ENCODE measurements around the gene MEGF10. TPM values are rescaled to one million over a fixed set of nuclear protein-coding genes. Genes with fewer than 3 reads are reported as not detected.

Gene MEGF10
- total RNA-seq, 1 donor from 2014 or later, result not detected

DNA sequence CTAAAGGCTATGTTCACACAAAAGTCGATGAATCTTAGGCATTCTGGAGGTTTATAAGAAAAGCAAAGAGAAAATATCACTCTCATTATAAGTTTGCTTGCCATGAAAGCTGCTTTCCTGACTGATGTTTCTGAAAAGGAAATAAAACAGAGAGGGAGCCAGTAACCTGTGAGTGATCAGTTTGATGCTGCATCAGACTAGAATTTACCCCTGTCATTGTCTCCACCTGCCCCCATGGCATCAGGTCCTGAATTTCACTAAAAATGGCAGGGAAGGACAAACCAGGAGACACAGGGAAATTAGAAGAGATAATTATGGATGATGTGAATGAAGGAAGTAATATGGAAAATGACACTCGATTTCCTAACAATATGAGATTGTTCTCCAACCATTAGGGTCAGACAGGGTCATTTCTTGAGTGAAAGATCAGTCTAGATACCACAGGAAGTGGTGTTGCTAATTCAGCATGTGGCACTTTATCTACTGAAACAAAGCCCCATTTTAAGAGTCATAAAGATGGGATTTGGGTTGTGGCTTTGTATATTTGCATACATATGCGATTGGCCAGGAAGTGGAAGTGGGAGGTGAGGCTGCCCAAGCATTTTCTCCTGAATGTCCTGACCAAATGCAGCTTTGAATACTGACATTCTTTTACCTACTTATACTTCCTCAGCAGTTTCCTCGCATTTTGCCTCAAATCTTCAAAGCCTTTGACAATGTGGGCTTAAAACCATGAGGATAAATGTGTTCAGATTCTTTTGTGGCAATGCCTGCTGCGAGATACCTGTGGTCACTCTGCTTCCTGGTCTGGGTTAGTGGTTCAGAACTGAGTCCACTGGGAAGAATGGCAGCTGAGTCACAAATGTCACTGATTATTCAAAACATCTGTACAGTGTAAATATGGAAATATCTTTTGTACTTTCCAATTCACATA is 29.7 kb downstream of the MEGF10 start:
- peaks cover 15% of the 10 kb centered on the region for H3K27me3 Mint-ChIP-seq (ENCODE audit: low read depth)
- no peaks in the 10 kb centered on the region for H3K9me3 Mint-ChIP-seq
- no peak overlapping the region for H3K27ac Mint-ChIP-seq
- H3K36me3 Mint-ChIP-seq (ENCODE audit: low read depth), result no peaks in the 10 kb centered on the region
- DNase-seq (ENCODE audit: low spot score), result no peak
- peaks cover 14% of the 10 kb centered on the region for H3K4me1 Mint-ChIP-seq (ENCODE audit: low read depth)
- intact Hi-C loops (cut with micrococcal nuclease), result loop anchor here (1.0 kb wide), 1 partner anchor 542 kb away; no protein-coding TSS in a partner anchor
- H3K4me3 Mint-ChIP-seq (ENCODE audit: low read depth), result no peak overlapping the region

DNA sequence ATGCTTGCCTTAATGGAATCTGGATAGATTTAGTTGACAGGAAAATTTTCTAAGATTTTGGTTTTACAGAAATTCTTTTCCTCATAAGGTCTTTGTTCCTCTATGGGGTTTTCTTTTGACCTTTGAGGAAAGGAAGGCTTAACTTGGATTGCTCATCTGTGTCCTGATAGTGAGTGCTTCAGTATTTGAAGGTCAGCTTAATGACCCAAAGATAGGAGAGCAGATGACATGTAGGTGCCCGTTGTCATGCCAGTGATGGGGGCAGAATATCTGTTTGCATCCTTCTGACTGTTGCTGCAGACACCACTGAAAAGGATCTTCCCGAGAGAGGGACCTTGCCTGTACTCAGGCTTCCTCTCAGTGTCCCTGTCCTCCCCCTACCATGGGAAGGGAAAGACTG is 30.9 kb downstream of the MEGF10 start:
- H3K4me1 Mint-ChIP-seq (ENCODE audit: low read depth), result peaks cover 14% of the 10 kb centered on the region
- no peaks in the 10 kb centered on the region for H3K9me3 Mint-ChIP-seq
- H3K4me3 Mint-ChIP-seq (ENCODE audit: low read depth), result no peak overlapping the region
- H3K27ac Mint-ChIP-seq, result no peak overlapping the region
- no peaks in the 10 kb centered on the region for H3K36me3 Mint-ChIP-seq (ENCODE audit: low read depth)
- intact Hi-C loops (cut with micrococcal nuclease), result no loop called here
- DNase-seq (ENCODE audit: low spot score), result no peak
- H3K27me3 Mint-ChIP-seq (ENCODE audit: low read depth), result peaks cover 12% of the 10 kb centered on the region

DNA sequence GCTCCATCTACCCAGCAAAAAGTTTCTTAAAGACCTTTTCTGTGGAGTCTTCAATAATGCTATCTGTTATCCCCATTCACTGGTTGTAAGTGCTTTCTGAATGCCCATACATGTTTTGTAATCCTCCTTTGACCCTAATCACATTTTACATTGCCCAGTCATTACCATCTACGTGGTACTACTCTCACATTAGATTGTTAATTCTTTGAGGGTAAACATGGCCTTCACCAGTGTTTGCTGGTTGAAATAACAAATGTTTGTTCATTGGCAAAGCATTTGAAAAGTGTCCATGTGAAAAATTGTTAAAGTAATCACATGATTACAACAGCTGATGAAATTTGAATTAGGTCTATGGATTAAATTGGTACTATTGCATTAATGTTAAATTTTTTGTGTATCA is 31.8 kb downstream of the MEGF10 start:
- H3K27ac Mint-ChIP-seq, result no peak overlapping the region
- H3K27me3 Mint-ChIP-seq (ENCODE audit: low read depth), result peaks cover 7% of the 10 kb centered on the region
- intact Hi-C loops (cut with micrococcal nuclease), result no loop called here
- DNase-seq (ENCODE audit: low spot score), result no peak
- no peak overlapping the region for H3K4me3 Mint-ChIP-seq (ENCODE audit: low read depth)
- peaks cover 14% of the 10 kb centered on the region for H3K4me1 Mint-ChIP-seq (ENCODE audit: low read depth)
- no peaks in the 10 kb centered on the region for H3K9me3 Mint-ChIP-seq
- no peaks in the 10 kb centered on the region for H3K36me3 Mint-ChIP-seq (ENCODE audit: low read depth)

DNA sequence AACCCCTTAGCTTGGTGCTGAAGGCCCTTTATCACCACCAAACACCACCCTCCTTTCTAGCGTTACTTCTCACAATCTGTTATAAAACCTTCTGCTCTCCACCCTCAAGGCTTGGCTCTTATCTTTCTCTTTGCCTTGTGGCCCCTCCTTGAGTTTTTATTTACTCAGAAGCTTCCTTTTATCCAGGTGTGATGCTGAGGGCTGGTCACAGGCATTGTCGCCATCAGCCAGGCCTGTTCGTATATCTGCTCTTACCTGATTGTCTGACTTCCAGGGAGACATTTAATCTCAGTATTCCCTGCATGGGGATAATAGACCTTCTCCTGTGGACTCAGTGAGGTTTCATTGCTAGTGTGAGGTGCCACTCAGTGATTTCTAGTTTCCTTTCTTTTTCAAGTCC is 34.2 kb downstream of the MEGF10 start:
- intact Hi-C loops (cut with micrococcal nuclease), result no loop called here
- no peaks in the 10 kb centered on the region for H3K9me3 Mint-ChIP-seq
- no peak for DNase-seq (ENCODE audit: low spot score)
- peaks cover 7% of the 10 kb centered on the region for H3K27me3 Mint-ChIP-seq (ENCODE audit: low read depth)
- no peak overlapping the region for H3K27ac Mint-ChIP-seq
- peaks cover 14% of the 10 kb centered on the region for H3K4me1 Mint-ChIP-seq (ENCODE audit: low read depth)
- H3K4me3 Mint-ChIP-seq (ENCODE audit: low read depth), result no peak overlapping the region
- no peaks in the 10 kb centered on the region for H3K36me3 Mint-ChIP-seq (ENCODE audit: low read depth)

DNA sequence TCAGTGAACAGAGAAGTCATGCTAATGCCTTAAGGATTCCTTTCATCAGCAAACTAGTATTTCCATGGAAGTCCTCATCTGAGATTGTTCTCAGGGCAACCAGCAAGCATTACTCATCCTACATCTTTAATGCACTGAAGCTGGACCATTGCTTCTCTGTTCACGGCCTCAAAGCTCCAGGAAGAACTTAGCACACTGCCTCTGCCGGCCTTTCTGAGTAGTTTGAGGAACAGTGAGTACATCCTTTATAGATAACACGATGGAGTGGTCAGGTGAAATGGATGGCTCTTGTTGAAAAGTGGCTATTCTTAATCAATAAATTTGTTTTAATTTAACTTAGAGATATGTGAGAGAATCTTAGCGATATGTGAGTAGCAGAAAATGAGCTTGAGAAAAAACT is 35.8 kb downstream of the MEGF10 start:
- Mint-ChIP-seq H3K9me3 (no peaks in the 10 kb centered on the region), H3K27ac (no peak overlapping the region), H3K4me1 (ENCODE audit: low read depth) (peaks cover 4% of the 10 kb centered on the region), H3K27me3 (ENCODE audit: low read depth) (peaks cover 20% of the 10 kb centered on the region), H3K36me3 (ENCODE audit: low read depth) (no peaks in the 10 kb centered on the region), H3K4me3 (ENCODE audit: low read depth) (no peak overlapping the region)
- intact Hi-C loops (cut with micrococcal nuclease), result no loop called here
- DNase-seq (ENCODE audit: low spot score), result no peak

DNA sequence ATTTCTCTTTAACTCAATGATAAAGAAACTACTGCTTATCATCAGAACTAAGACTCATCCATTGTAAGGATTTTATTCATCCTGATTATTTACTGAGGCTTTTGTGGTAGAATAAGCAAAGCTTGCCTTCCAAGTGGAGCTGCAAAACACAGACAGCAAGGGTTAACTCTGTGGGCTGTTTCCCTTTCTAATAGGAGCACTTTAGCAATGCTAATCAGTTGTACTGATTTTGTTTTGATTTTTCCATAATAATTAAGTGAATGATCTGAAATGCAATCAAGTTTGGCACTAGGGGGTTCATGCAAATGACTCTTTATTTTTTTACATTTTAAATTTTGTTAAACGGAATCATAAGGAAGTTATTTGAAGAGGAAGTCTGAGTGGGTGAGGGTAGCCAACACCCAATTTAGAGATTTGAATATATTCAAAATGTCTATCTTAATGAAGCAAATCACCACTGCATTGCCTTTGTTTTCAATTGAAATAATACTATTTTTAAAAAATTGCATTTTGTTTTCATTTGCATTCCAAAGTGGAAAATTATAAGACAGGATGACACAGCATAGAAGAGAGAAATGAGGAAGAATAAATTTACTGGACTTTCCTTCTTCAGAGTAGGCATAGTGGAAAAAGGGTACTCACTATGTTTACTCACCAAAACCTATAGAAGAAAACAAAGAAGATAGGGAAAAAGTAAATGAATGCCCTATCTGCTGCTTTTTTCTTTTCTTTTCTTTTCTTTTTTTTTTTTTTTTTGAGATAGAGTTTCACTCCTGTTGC is 36.6 kb downstream of the MEGF10 start:
- intact Hi-C loops (cut with micrococcal nuclease), result no loop called here
- H3K4me3 Mint-ChIP-seq (ENCODE audit: low read depth), result no peak overlapping the region
- H3K27me3 Mint-ChIP-seq (ENCODE audit: low read depth), result peaks cover 22% of the 10 kb centered on the region
- H3K27ac Mint-ChIP-seq, result no peak overlapping the region
- no peaks in the 10 kb centered on the region for H3K9me3 Mint-ChIP-seq
- DNase-seq (ENCODE audit: low spot score), result no peak
- H3K4me1 Mint-ChIP-seq (ENCODE audit: low read depth), result no peaks in the 10 kb centered on the region
- H3K36me3 Mint-ChIP-seq (ENCODE audit: low read depth), result no peaks in the 10 kb centered on the region

DNA sequence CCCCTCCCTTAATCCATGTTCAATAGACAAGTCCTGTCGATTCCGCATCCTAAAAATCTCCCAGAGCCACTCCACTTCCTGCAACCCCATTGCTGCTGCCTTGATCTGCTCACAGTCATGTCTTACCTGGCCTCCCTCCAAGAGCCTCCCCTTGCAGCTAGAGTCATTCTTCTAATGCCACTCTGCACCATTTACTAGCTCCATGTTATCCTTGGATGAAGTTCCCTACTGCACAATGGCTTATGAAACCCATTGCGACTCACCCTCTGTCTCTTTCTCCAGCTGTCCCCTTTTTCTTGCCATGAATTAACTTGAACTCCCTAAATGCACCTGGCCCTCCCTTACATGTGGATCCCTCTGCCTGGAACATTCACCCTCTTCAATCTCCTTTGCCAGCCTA is 39.5 kb downstream of the MEGF10 start:
- no peak overlapping the region for H3K27ac Mint-ChIP-seq
- no peaks in the 10 kb centered on the region for H3K36me3 Mint-ChIP-seq (ENCODE audit: low read depth)
- H3K27me3 Mint-ChIP-seq (ENCODE audit: low read depth), result peaks cover 27% of the 10 kb centered on the region
- no peaks in the 10 kb centered on the region for H3K9me3 Mint-ChIP-seq
- DNase-seq (ENCODE audit: low spot score), result no peak
- H3K4me3 Mint-ChIP-seq (ENCODE audit: low read depth), result no peak overlapping the region
- intact Hi-C loops (cut with micrococcal nuclease), result no loop called here
- H3K4me1 Mint-ChIP-seq (ENCODE audit: low read depth), result no peaks in the 10 kb centered on the region

DNA sequence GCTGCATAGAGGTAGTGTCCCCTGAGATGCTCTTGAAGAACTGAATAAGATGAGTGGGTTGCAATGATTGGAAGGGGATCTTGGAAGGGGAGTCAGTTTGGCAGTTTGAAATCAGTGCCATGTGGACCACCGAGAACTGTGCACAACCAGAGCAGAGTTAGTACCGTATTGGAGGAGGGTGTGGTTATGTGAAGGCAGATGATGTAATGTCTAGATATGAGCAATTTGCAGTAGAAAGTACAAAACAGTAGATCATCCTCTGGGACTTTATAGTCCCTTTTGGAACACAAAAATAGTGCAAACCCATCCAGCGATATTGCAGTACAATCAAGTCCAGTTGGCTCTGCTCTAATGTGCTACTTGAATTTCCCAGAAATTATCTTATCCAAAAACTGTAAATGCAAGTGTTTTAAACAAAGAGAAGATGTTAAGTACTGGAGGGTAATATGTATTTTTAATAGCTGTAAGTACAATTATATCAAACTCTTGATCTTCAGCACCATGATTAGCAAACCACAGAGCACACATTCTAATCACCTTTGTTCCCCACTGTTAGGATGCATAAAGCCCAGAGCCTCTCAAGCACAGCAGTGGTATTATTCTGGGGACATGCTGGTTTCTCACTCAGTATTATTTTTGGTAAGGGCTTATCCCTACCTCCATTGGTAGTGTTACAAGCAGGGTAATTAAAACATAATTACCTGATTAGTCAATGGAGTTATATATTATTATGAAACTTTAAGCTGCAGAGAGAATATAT is 41.5 kb downstream of the MEGF10 start:
- no peaks in the 10 kb centered on the region for H3K9me3 Mint-ChIP-seq
- no peak overlapping the region for H3K4me3 Mint-ChIP-seq (ENCODE audit: low read depth)
- intact Hi-C loops (cut with micrococcal nuclease), result no loop called here
- no peak overlapping the region for H3K27ac Mint-ChIP-seq
- H3K27me3 Mint-ChIP-seq (ENCODE audit: low read depth), result peaks cover 34% of the 10 kb centered on the region
- no peaks in the 10 kb centered on the region for H3K36me3 Mint-ChIP-seq (ENCODE audit: low read depth)
- no peaks in the 10 kb centered on the region for H3K4me1 Mint-ChIP-seq (ENCODE audit: low read depth)
- no peak for DNase-seq (ENCODE audit: low spot score)

DNA sequence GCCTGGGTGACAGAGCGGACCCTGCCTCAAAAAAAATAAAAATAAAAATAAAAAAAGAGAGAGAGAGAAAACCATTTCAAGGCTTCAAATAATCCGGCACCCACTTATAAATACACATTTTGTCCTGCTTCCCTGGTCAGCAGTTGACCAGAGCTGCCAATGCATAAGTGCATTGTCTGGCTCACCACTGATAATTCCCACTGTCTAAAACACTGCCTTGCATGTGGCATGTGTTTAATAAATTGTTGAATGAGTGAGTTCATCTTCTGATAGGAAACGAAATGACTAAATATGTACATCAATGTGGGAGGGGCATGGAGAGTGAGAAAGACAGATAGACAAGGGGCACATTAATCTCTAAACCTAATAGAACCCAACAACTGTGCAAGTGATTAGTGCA is 42.9 kb downstream of the MEGF10 start:
- no peaks in the 10 kb centered on the region for H3K9me3 Mint-ChIP-seq
- no peaks in the 10 kb centered on the region for H3K4me1 Mint-ChIP-seq (ENCODE audit: low read depth)
- peaks cover 36% of the 10 kb centered on the region for H3K27me3 Mint-ChIP-seq (ENCODE audit: low read depth)
- no peak for DNase-seq (ENCODE audit: low spot score)
- H3K36me3 Mint-ChIP-seq (ENCODE audit: low read depth), result no peaks in the 10 kb centered on the region
- no peak overlapping the region for H3K4me3 Mint-ChIP-seq (ENCODE audit: low read depth)
- intact Hi-C loops (cut with micrococcal nuclease), result no loop called here
- H3K27ac Mint-ChIP-seq, result no peak overlapping the region

DNA sequence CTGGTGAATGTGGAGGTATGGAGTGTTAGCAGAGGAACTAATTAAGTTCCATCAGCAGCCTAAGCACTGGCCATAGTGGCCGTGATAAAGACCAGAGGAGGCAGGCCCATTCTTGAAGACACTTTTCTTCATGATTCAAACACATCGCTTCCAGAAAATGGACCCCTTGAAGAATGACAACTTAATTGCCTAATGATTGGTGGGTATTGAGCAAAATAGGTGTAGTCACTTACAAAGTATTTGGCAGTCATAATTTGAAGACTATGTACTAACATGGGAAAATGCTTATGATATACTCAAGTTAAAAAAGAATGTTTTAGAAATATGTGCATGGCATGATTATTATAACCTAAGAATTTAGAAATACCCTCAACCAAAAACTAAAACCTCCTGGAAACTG is 44.8 kb downstream of the MEGF10 start:
- intact Hi-C loops (cut with micrococcal nuclease), result no loop called here
- Mint-ChIP-seq H3K4me3 (ENCODE audit: low read depth) (no peak overlapping the region), H3K4me1 (ENCODE audit: low read depth) (no peaks in the 10 kb centered on the region), H3K27ac (no peak overlapping the region), H3K27me3 (ENCODE audit: low read depth) (peaks cover 36% of the 10 kb centered on the region), H3K9me3 (no peaks in the 10 kb centered on the region), H3K36me3 (ENCODE audit: low read depth) (no peaks in the 10 kb centered on the region)
- no peak for DNase-seq (ENCODE audit: low spot score)

DNA sequence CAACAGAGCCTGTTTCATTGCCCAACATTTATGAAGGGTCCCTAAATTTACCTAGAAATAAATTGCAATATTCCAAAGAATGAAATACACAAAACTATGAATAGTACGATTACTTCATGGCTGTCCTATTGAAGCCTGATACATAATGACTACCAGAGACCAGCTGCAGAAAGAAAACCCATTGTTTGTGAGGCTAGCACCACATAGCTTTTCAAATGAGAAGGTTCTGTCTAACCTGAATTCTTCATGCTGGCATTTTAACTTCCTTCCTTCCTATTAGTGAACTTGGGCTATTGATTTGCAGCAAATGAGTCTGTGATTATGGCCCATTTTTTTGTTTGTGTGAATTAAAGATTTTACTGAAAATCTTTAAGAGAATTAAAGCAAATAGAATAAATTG is 47.3 kb downstream of the MEGF10 start:
- Mint-ChIP-seq H3K4me3 (ENCODE audit: low read depth) (no peak overlapping the region), H3K9me3 (no peaks in the 10 kb centered on the region), H3K27ac (no peak overlapping the region), H3K36me3 (ENCODE audit: low read depth) (no peaks in the 10 kb centered on the region), H3K4me1 (ENCODE audit: low read depth) (no peaks in the 10 kb centered on the region), H3K27me3 (ENCODE audit: low read depth) (peaks cover 23% of the 10 kb centered on the region)
- intact Hi-C loops (cut with micrococcal nuclease), result no loop called here
- DNase-seq (ENCODE audit: low spot score), result no peak

DNA sequence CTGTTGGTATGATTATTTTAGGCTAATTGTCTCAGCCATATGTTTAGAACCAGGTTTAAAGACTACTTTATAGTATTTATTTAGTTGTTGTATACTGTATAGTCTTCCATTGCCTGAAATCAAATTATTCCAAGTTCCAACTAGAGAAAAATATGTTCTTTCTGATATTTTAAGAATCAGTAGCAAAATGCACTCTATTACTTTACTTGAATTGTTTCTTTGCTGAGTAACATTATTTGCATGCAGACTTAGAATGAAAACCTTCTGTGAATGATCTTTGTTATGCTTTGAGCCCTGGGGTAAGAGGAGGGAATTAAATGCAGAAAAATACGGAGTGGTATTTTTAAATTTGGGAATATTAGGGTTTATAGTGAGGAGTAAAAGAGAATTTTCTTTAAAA is 47.9 kb downstream of the MEGF10 start:
- intact Hi-C loops (cut with micrococcal nuclease), result no loop called here
- H3K27me3 Mint-ChIP-seq (ENCODE audit: low read depth), result peaks cover 21% of the 10 kb centered on the region
- H3K4me3 Mint-ChIP-seq (ENCODE audit: low read depth), result no peak overlapping the region
- no peaks in the 10 kb centered on the region for H3K9me3 Mint-ChIP-seq
- no peak overlapping the region for H3K27ac Mint-ChIP-seq
- no peak for DNase-seq (ENCODE audit: low spot score)
- no peaks in the 10 kb centered on the region for H3K4me1 Mint-ChIP-seq (ENCODE audit: low read depth)
- no peaks in the 10 kb centered on the region for H3K36me3 Mint-ChIP-seq (ENCODE audit: low read depth)
